Measurements from ENCODE around the gene TNFSF9.

TNFSF9 gene, protein sequence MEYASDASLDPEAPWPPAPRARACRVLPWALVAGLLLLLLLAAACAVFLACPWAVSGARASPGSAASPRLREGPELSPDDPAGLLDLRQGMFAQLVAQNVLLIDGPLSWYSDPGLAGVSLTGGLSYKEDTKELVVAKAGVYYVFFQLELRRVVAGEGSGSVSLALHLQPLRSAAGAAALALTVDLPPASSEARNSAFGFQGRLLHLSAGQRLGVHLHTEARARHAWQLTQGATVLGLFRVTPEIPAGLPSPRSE
- long read RNA-seq: 0 reads

DNA sequence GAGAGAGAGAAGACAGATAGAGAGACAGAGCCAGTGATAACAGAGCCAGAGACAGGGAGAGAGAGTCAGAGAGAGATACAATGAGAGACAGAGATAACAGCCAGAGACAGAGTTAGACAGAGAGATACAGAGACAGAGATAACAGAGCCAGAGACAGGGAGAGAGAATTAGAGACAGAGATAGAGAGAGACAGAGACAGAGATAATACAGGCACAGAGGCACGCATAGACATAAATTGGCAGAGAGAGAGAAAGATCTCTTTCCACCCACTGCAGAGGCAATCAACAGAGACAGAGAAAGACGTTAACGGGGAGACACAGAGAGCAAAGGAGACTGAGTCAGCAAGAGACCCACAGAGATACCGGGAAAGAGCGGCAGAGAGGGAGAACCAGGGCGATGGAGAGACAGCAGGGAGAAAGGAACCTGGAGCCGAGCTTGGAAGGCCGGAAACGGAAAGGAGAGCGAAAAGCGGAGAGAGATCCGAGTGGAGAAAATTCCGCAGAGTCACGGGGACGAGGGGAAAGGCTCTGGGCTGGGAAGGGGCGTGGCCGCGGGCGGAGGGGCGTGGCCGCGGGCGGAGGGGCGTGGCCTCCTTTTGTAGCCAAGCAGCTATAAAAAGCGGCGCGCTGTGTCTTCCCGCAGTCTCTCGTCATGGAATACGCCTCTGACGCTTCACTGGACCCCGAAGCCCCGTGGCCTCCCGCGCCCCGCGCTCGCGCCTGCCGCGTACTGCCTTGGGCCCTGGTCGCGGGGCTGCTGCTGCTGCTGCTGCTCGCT is at the start of gene TNFSF9:
Gene TNFSF9 (plus strand): TSS at position 641 of the 777 bp plus-strand sequence. CDS start 11 bp downstream, at position 652.
- TF ChIP-seq GABPA (IDR thresholded peaks at IDR 0.05; ENCODE audit: low read depth) (no peak), SPI1 (IDR thresholded peaks at IDR 0.05; ENCODE audit: borderline replicate concordance, low read depth) (no peak), REST (IDR thresholded peaks at IDR 0.05; ENCODE audit: insufficient replicate concordance, low read depth) (no peak), POLR2AphosphoS5 (IDR thresholded peaks at IDR 0.05; ENCODE audit: low read depth) (peak; percentile 45; the same call in 1 of the 2 replicates)
- TF ChIP-seq, protein P1, sequence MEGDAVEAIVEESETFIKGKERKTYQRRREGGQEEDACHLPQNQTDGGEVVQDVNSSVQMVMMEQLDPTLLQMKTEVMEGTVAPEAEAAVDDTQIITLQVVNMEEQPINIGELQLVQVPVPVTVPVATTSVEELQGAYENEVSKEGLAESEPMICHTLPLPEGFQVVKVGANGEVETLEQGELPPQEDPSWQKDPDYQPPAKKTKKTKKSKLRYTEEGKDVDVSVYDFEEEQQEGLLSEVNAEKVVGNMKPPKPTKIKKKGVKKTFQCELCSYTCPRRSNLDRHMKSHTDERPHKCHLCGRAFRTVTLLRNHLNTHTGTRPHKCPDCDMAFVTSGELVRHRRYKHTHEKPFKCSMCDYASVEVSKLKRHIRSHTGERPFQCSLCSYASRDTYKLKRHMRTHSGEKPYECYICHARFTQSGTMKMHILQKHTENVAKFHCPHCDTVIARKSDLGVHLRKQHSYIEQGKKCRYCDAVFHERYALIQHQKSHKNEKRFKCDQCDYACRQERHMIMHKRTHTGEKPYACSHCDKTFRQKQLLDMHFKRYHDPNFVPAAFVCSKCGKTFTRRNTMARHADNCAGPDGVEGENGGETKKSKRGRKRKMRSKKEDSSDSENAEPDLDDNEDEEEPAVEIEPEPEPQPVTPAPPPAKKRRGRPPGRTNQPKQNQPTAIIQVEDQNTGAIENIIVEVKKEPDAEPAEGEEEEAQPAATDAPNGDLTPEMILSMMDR (IDR thresholded peaks at IDR 0.05; ENCODE audit: insufficient read depth, low read length): no peak
- Histone ChIP-seq H3K4me3 (replicated peaks; ENCODE audit: insufficient read depth, low read length) (peak within 1 kb of the TSS; percentile 52), H3K27me3 (ENCODE audit: insufficient read depth, poor library complexity, severe bottlenecking) (no peaks in the 10 kb centered on the region), H3K27ac (replicated peaks) (peak within 1 kb of the TSS; percentile 62)
- DNase-seq (ENCODE audit: low read depth in 1 of 2, low spot score in 1 of 2): peak; percentile 74 to 82

- H3K27ac ChIP-seq (replicated peaks): peak within 1 kb of the TSS; percentile 90
- peak in 1 of 2 experiments; percentile 77 for DNase-seq (ENCODE audit: low read depth in 1 of 2, low spot score in 1 of 2)
- H3K4me3 ChIP-seq (replicated peaks; ENCODE audit: insufficient read depth, low read length): peak within 1 kb of the TSS; percentile 65
- TF ChIP-seq POLR2AphosphoS5 (IDR thresholded peaks at IDR 0.05; ENCODE audit: low read depth): no peak
- TF ChIP-seq SPI1 (IDR thresholded peaks at IDR 0.05; ENCODE audit: borderline replicate concordance, low read depth): peak; percentile 83
- TF ChIP-seq, protein P1 (IDR thresholded peaks at IDR 0.05; ENCODE audit: insufficient read depth, low read length): peak; percentile 11
- TF ChIP-seq REST (IDR thresholded peaks at IDR 0.05; ENCODE audit: insufficient replicate concordance, low read depth): peak; percentile 26
- no peak for TF ChIP-seq GABPA (IDR thresholded peaks at IDR 0.05; ENCODE audit: low read depth)
- no peaks in the 10 kb centered on the region for H3K27me3 ChIP-seq (ENCODE audit: insufficient read depth, poor library complexity, severe bottlenecking)
Measured at GRCh38 chr19:6481541-6482342, 49.1 kb upstream of the TNFSF9 start, which contains the start of gene DENND1C. Gene DENND1C, minus strand, starts transcription at chr19:6481787. Its CDS starts 92 bp downstream, at chr19:6481695.

GRCh38 chr19:6482343-6482686 is 48.5 kb upstream of the TNFSF9 start:
- peak overlapping the region; percentile 90 for H3K27ac ChIP-seq (replicated peaks)
- DNase-seq (ENCODE audit: low read depth in 1 of 2, low spot score in 1 of 2): no peak
- TF ChIP-seq SPI1 (IDR thresholded peaks at IDR 0.05; ENCODE audit: borderline replicate concordance, low read depth) (no peak), GABPA (IDR thresholded peaks at IDR 0.05; ENCODE audit: low read depth) (no peak), POLR2AphosphoS5 (IDR thresholded peaks at IDR 0.05; ENCODE audit: low read depth) (no peak), REST (IDR thresholded peaks at IDR 0.05; ENCODE audit: insufficient replicate concordance, low read depth) (no peak)
- TF ChIP-seq, protein P1 (IDR thresholded peaks at IDR 0.05; ENCODE audit: insufficient read depth, low read length): no peak
- H3K27me3 ChIP-seq (ENCODE audit: insufficient read depth, poor library complexity, severe bottlenecking): no peaks in the 10 kb centered on the region
- H3K4me3 ChIP-seq (replicated peaks; ENCODE audit: insufficient read depth, low read length): no peak overlapping the region; the same call in 1 of the 2 replicates

Measured in HL-60 (cell line).